ENCODE measurements around the gene FSHR. TPM values are rescaled to one million over a fixed set of nuclear protein-coding genes. Genes with fewer than 3 reads are reported as not detected.

Gene FSHR
- total and polyA plus RNA-seq, 2 donors (not counting 3 experiments of a cell fraction or from before 2014, with no cell fraction given), result not detected

GRCh38 chr2:48948400-48949125 lies 205.8 kb downstream of the FSHR start:
- intact Hi-C loops (cut with micrococcal nuclease), result no loop called here
- H3K36me3 ChIP-seq (ENCODE audit: control insufficient read depth in 2 of 2, extremely low read depth in 1 of 2, insufficient read depth in 2 of 2, low read length in 2 of 2), result no peaks in the 10 kb centered on the region
- FAIRE-seq, result no peak

More at GRCh38 chr2:48948400-48949125, 205.8 kb downstream of the FSHR start:
- H3K4me3 ChIP-seq (replicated peaks in 1 of 3; ENCODE audit: insufficient read depth in 1 of 3, low read depth in 1 of 3, low read length in 3 of 3), result no peak overlapping the region
- H3K4me2 ChIP-seq (ENCODE audit: insufficient read depth, low read length), result no peak overlapping the region
- H3K9me3 ChIP-seq (replicated peaks; ENCODE audit: control insufficient read depth, insufficient read depth, low read length), result no peaks in the 10 kb centered on the region
- no peak overlapping the region for H2AFZ ChIP-seq (ENCODE audit: low read depth, low read length)
- H3K9me1 ChIP-seq (replicated peaks; ENCODE audit: control insufficient read depth, extremely low read depth, insufficient read depth, low read length), result no peaks in the 10 kb centered on the region
- no peaks in the 10 kb centered on the region for H4K20me1 ChIP-seq (replicated peaks; ENCODE audit: control insufficient read depth, extremely low read depth, insufficient read depth, low read length)
- dilution Hi-C loops (cut with MboI; ENCODE audit: extremely low pct_ligation_motif_present, low sequenced_read_pairs), result no loop called here
- no peaks in the 10 kb centered on the region for H3K4me1 ChIP-seq (ENCODE audit: control insufficient read depth, extremely low read depth, insufficient read depth, low read length)
- no peak for DNase-seq (ENCODE audit: low read depth, low spot score)
- no peaks in the 10 kb centered on the region for H3K27me3 ChIP-seq (ENCODE audit: control insufficient read depth in 2 of 2, insufficient read depth in 2 of 2, low read length in 2 of 2)
- no peak for TF ChIP-seq GATA2 (IDR thresholded peaks at IDR 0.05; ENCODE audit: insufficient read depth, insufficient read length, low read depth, low read length)
- no peak for TF ChIP-seq JUN (IDR thresholded peaks at IDR 0.05; ENCODE audit: borderline replicate concordance, insufficient read depth, insufficient read length, low read depth)
- no peak for TF ChIP-seq EZH2 (IDR thresholded peaks at IDR 0.05; ENCODE audit: borderline replicate concordance, low read depth, low read length, severe bottlenecking)
- no peak for TF ChIP-seq POLR2AphosphoS5 (IDR thresholded peaks at IDR 0.05; ENCODE audit: insufficient read depth, low read depth, low read length)
- no peak for TF ChIP-seq MYC (IDR thresholded peaks at IDR 0.05; ENCODE audit: low read depth, low read length)
- no peak for TF ChIP-seq CTCF (IDR thresholded peaks at IDR 0.05; ENCODE audit: extremely low read depth in 1 of 2, insufficient read depth in 1 of 2, low read depth in 1 of 2, low read length in 2 of 2)
- no peak for TF ChIP-seq MAX (IDR thresholded peaks at IDR 0.05; ENCODE audit: insufficient read depth, insufficient read length)
- no peak for TF ChIP-seq POLR2A (IDR thresholded peaks at IDR 0.05; ENCODE audit: low read depth, low read length)
- no peak for TF ChIP-seq FOS (IDR thresholded peaks at IDR 0.05; ENCODE audit: borderline replicate concordance, insufficient read depth, low read length)
- POLR2A ChIA-PET, result no interaction called here
- H3K79me2 ChIP-seq (ENCODE audit: control insufficient read depth, insufficient read depth, low read length), result no peaks in the 10 kb centered on the region
- BruUV-seq (replicated peaks), result no TSS peak
- CTCF ChIA-PET, result interaction anchor here (1.2 to 1.8 kb wide), 2 partner anchors 1454 to 1543 kb away, joined by 3 to 7 read pairs; no protein-coding TSS in a partner anchor
- no peak overlapping the region for H3K27ac ChIP-seq (ENCODE audit: insufficient read depth, low read depth, low read length)
- no peak overlapping the region for H3K9ac ChIP-seq (replicated peaks; ENCODE audit: extremely low read depth, insufficient read depth, low read length)

Data from endothelial cell of umbilical vein (primary cell).